Measurements from ENCODE around the gene PINK1.

The PINK1 gene

DNA sequence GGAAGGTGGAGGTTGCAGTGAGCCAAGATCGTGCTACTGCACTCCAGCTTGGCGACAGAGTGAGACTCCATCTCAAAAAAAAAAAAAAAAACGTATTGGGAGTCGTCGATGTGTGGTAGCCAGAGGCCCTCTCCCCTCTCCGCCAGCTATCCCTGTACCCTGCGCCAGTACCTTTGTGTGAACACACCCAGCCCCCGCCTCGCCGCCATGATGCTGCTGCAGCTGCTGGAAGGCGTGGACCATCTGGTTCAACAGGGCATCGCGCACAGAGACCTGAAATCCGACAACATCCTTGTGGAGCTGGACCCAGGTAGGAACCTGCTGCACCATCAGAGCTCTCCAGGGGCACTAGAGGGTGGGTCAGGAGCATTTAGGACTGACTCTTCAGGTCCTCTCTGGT, 12.2 kb downstream of the PINK1 start:
- Histone ChIP-seq H3K18ac (ENCODE audit: low read length) (no peak overlapping the region), H3K27ac (replicated peaks; ENCODE audit: low read length) (no peak overlapping the region), H3K4me2 (ENCODE audit: insufficient read depth, low read length, poor library complexity, severe bottlenecking) (no peak overlapping the region), H3K4ac (ENCODE audit: low read length) (no peak overlapping the region), H3K9me3 (replicated peaks in 1 of 2; ENCODE audit: control insufficient read depth in 2 of 2, insufficient read depth in 1 of 2, low read depth in 1 of 2, low read length in 2 of 2) (no peaks in the 10 kb centered on the region), H4K91ac (ENCODE audit: low read depth, low read length, poor library complexity) (no peak overlapping the region), H4K8ac (ENCODE audit: low read depth, low read length) (peak overlapping the region; percentile 26), H3K9ac (ENCODE audit: low read depth, low read length, poor library complexity) (no peak overlapping the region), H2BK12ac (ENCODE audit: low read length) (no peak overlapping the region), H2BK120ac (ENCODE audit: low read depth, low read length) (no peak overlapping the region), H2AK5ac (ENCODE audit: low read depth, low read length) (no peak overlapping the region), H2BK5ac (ENCODE audit: low read length) (no peak overlapping the region), H3K4me3 (ENCODE audit: low read length in 2 of 2) (peak overlapping the region in 1 of 2 donors; percentile 30), H2BK15ac (ENCODE audit: low read length) (no peak overlapping the region), H2AFZ (ENCODE audit: low read length) (no peak overlapping the region), H3K23ac (ENCODE audit: low read depth, low read length, poor library complexity) (no peak overlapping the region), H3K4me1 (ENCODE audit: control insufficient read depth in 2 of 2, insufficient read depth in 1 of 2, low read depth in 1 of 2, low read length in 2 of 2) (no peaks in the 10 kb centered on the region), H3K14ac (ENCODE audit: low read length) (no peak overlapping the region), H3K27me3 (ENCODE audit: control insufficient read depth in 3 of 3, insufficient read depth in 3 of 3, low read depth in 1 of 3, low read length in 3 of 3) (no peaks in the 10 kb centered on the region), H3K36me3 (replicated peaks in 1 of 2; ENCODE audit: control insufficient read depth in 2 of 2, insufficient read depth in 2 of 2, low read length in 2 of 2) (peaks cover 25 to 31% of the 10 kb centered on the region in 2 donors), H3K79me1 (ENCODE audit: low read depth, low read length) (no peaks in the 10 kb centered on the region)
- WGBS, 2 donors (ENCODE audit: extremely low coverage in 2 of 2, insufficient read length in 2 of 2, insufficient replicate concordance in 1 of 2), result no CpG with 5 or more reads among the region's 14 CpGs
- no peak for DNase-seq (ENCODE audit: low spot score)

DNA sequence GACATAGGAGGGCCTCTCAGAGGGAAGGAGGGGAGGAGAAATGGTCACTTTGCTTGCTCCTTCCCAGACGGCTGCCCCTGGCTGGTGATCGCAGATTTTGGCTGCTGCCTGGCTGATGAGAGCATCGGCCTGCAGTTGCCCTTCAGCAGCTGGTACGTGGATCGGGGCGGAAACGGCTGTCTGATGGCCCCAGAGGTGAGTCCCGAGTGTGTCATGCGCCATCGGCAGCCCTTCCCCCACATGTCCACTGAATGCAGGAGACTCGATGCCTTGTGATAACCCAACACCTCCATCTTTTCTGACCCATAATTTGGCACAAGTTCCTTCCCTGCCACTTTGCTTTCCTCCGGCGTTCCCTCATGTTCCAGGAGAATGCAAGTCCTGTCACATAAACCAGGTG, 15.2 kb downstream of the PINK1 start:
- H2BK12ac ChIP-seq (ENCODE audit: low read length), result no peak overlapping the region
- no peak overlapping the region for H2BK15ac ChIP-seq (ENCODE audit: low read length)
- H3K27me3 ChIP-seq (ENCODE audit: control insufficient read depth in 3 of 3, insufficient read depth in 3 of 3, low read depth in 1 of 3, low read length in 3 of 3), result no peaks in the 10 kb centered on the region
- no peak for DNase-seq (ENCODE audit: low spot score)
- no peak overlapping the region for H2BK5ac ChIP-seq (ENCODE audit: low read length)
- H3K4ac ChIP-seq (ENCODE audit: low read length), result no peak overlapping the region
- H3K18ac ChIP-seq (ENCODE audit: low read length), result no peak overlapping the region
- no peak overlapping the region for H4K8ac ChIP-seq (ENCODE audit: low read depth, low read length)
- no peak overlapping the region for H3K4me2 ChIP-seq (ENCODE audit: insufficient read depth, low read length, poor library complexity, severe bottlenecking)
- H4K91ac ChIP-seq (ENCODE audit: low read depth, low read length, poor library complexity), result peak overlapping the region; percentile 89
- no CpG with 5 or more reads among the region's 13 CpGs for WGBS, 2 donors (ENCODE audit: extremely low coverage in 2 of 2, insufficient read length in 2 of 2, insufficient replicate concordance in 1 of 2)
- H3K27ac ChIP-seq (replicated peaks; ENCODE audit: low read length), result no peak overlapping the region
- H3K9me3 ChIP-seq (replicated peaks in 1 of 2; ENCODE audit: control insufficient read depth in 2 of 2, insufficient read depth in 1 of 2, low read depth in 1 of 2, low read length in 2 of 2), result no peaks in the 10 kb centered on the region
- H2BK120ac ChIP-seq (ENCODE audit: low read depth, low read length), result no peak overlapping the region
- H3K36me3 ChIP-seq (replicated peaks in 1 of 2; ENCODE audit: control insufficient read depth in 2 of 2, insufficient read depth in 2 of 2, low read length in 2 of 2), result peaks cover 42 to 61% of the 10 kb centered on the region in 2 donors
- no peaks in the 10 kb centered on the region for H3K4me1 ChIP-seq (ENCODE audit: control insufficient read depth in 2 of 2, insufficient read depth in 1 of 2, low read depth in 1 of 2, low read length in 2 of 2)
- H3K14ac ChIP-seq (ENCODE audit: low read length), result no peak overlapping the region
- H3K9ac ChIP-seq (ENCODE audit: low read depth, low read length, poor library complexity), result no peak overlapping the region
- no peaks in the 10 kb centered on the region for H3K79me1 ChIP-seq (ENCODE audit: low read depth, low read length)
- H2AK5ac ChIP-seq (ENCODE audit: low read depth, low read length), result no peak overlapping the region
- H3K23ac ChIP-seq (ENCODE audit: low read depth, low read length, poor library complexity), result peak overlapping the region; percentile 22
- no peak overlapping the region for H3K4me3 ChIP-seq (ENCODE audit: low read length in 2 of 2)
- H2AFZ ChIP-seq (ENCODE audit: low read length), result no peak overlapping the region

GRCh38 chr1:20648946-20649345, 15.7 kb downstream of the PINK1 start:
- H2BK5ac ChIP-seq (ENCODE audit: low read length), result no peak overlapping the region
- no peak overlapping the region for H2BK120ac ChIP-seq (ENCODE audit: low read depth, low read length)
- no peak overlapping the region for H2AFZ ChIP-seq (ENCODE audit: low read length)
- H3K9me3 ChIP-seq (replicated peaks in 1 of 2; ENCODE audit: control insufficient read depth in 2 of 2, insufficient read depth in 1 of 2, low read depth in 1 of 2, low read length in 2 of 2), result no peaks in the 10 kb centered on the region
- no peak overlapping the region for H4K91ac ChIP-seq (ENCODE audit: low read depth, low read length, poor library complexity)
- H2AK5ac ChIP-seq (ENCODE audit: low read depth, low read length), result no peak overlapping the region
- H3K4ac ChIP-seq (ENCODE audit: low read length), result no peak overlapping the region
- no peak overlapping the region for H3K18ac ChIP-seq (ENCODE audit: low read length)
- no peak overlapping the region for H4K8ac ChIP-seq (ENCODE audit: low read depth, low read length)
- H3K23ac ChIP-seq (ENCODE audit: low read depth, low read length, poor library complexity), result no peak overlapping the region
- peak overlapping the region; percentile 38 for H3K9ac ChIP-seq (ENCODE audit: low read depth, low read length, poor library complexity)
- no peaks in the 10 kb centered on the region for H3K79me1 ChIP-seq (ENCODE audit: low read depth, low read length)
- no peak overlapping the region for H2BK15ac ChIP-seq (ENCODE audit: low read length)
- no peak for DNase-seq (ENCODE audit: low spot score)
- H3K14ac ChIP-seq (ENCODE audit: low read length), result no peak overlapping the region
- H3K4me3 ChIP-seq (ENCODE audit: low read length in 2 of 2), result no peak overlapping the region
- H3K27me3 ChIP-seq (ENCODE audit: control insufficient read depth in 3 of 3, insufficient read depth in 3 of 3, low read depth in 1 of 3, low read length in 3 of 3), result no peaks in the 10 kb centered on the region
- peaks cover 45 to 66% of the 10 kb centered on the region in 2 donors for H3K36me3 ChIP-seq (replicated peaks in 1 of 2; ENCODE audit: control insufficient read depth in 2 of 2, insufficient read depth in 2 of 2, low read length in 2 of 2)
- no peak overlapping the region for H3K4me2 ChIP-seq (ENCODE audit: insufficient read depth, low read length, poor library complexity, severe bottlenecking)
- no CpG with 5 or more reads among the region's 15 CpGs for WGBS, 2 donors (ENCODE audit: extremely low coverage in 2 of 2, insufficient read length in 2 of 2, insufficient replicate concordance in 1 of 2)
- H3K4me1 ChIP-seq (ENCODE audit: control insufficient read depth in 2 of 2, insufficient read depth in 1 of 2, low read depth in 1 of 2, low read length in 2 of 2), result no peaks in the 10 kb centered on the region
- H3K27ac ChIP-seq (replicated peaks; ENCODE audit: low read length), result no peak overlapping the region
- H2BK12ac ChIP-seq (ENCODE audit: low read length), result no peak overlapping the region

GRCh38 chr1:20652300-20652699, 19.0 kb downstream of the PINK1 start:
- Histone ChIP-seq H3K9ac (ENCODE audit: low read depth, low read length, poor library complexity) (no peak overlapping the region), H2BK12ac (ENCODE audit: low read length) (no peak overlapping the region), H3K18ac (ENCODE audit: low read length) (no peak overlapping the region), H3K9me3 (replicated peaks in 1 of 2; ENCODE audit: control insufficient read depth in 2 of 2, insufficient read depth in 1 of 2, low read depth in 1 of 2, low read length in 2 of 2) (no peaks in the 10 kb centered on the region), H2BK120ac (ENCODE audit: low read depth, low read length) (no peak overlapping the region), H4K8ac (ENCODE audit: low read depth, low read length) (no peak overlapping the region), H2BK5ac (ENCODE audit: low read length) (no peak overlapping the region), H3K14ac (ENCODE audit: low read length) (no peak overlapping the region), H3K4ac (ENCODE audit: low read length) (no peak overlapping the region), H2AK5ac (ENCODE audit: low read depth, low read length) (no peak overlapping the region), H3K4me3 (ENCODE audit: low read length in 2 of 2) (peak overlapping the region in 1 of 2 donors; percentile 36), H3K27me3 (ENCODE audit: control insufficient read depth in 3 of 3, insufficient read depth in 3 of 3, low read depth in 1 of 3, low read length in 3 of 3) (no peaks in the 10 kb centered on the region), H3K4me1 (ENCODE audit: control insufficient read depth in 2 of 2, insufficient read depth in 1 of 2, low read depth in 1 of 2, low read length in 2 of 2) (no peaks in the 10 kb centered on the region), H2AFZ (ENCODE audit: low read length) (no peak overlapping the region), H2BK15ac (ENCODE audit: low read length) (no peak overlapping the region), H3K4me2 (ENCODE audit: insufficient read depth, low read length, poor library complexity, severe bottlenecking) (no peak overlapping the region), H3K36me3 (replicated peaks in 1 of 2; ENCODE audit: control insufficient read depth in 2 of 2, insufficient read depth in 2 of 2, low read length in 2 of 2) (peaks cover 55 to 91% of the 10 kb centered on the region in 2 donors), H4K91ac (ENCODE audit: low read depth, low read length, poor library complexity) (no peak overlapping the region), H3K27ac (replicated peaks; ENCODE audit: low read length) (no peak overlapping the region), H3K23ac (ENCODE audit: low read depth, low read length, poor library complexity) (no peak overlapping the region), H3K79me1 (ENCODE audit: low read depth, low read length) (peaks cover 3% of the 10 kb centered on the region)
- no peak for DNase-seq (ENCODE audit: low spot score)
- no CpG with 5 or more reads among the region's 15 CpGs for WGBS, 2 donors (ENCODE audit: extremely low coverage in 2 of 2, insufficient read length in 2 of 2, insufficient replicate concordance in 1 of 2)
